ENCODE data around the gene CEP95.

The CEP95 gene

GRCh38 chr17:64533784-64534183 is 27.0 kb downstream of the CEP95 start:
- no peak for TF ChIP-seq EZH2phosphoT487 (IDR thresholded peaks at IDR 0.05; ENCODE audit: borderline replicate concordance)
- no peak for TF ChIP-seq CTCF (conservative IDR thresholded peaks at IDR 0.05; ENCODE audit: low read length)
- Histone ChIP-seq H3K4me1 (ENCODE audit: insufficient read depth, low read length, poor library complexity, severe bottlenecking) (no peaks in the 10 kb centered on the region), H3K4me3 (ENCODE audit: low read length, poor library complexity, severe bottlenecking) (no peak overlapping the region), H3K27me3 (ENCODE audit: insufficient read depth, low read length, poor library complexity, severe bottlenecking) (no peaks in the 10 kb centered on the region), H3K9me2 (replicated peaks; ENCODE audit: low read depth, low read length) (no peaks in the 10 kb centered on the region), H3K36me3 (ENCODE audit: insufficient read depth, low read length) (peaks cover 96% of the 10 kb centered on the region), H4K20me1 (ENCODE audit: insufficient read depth, low read length, poor library complexity, severe bottlenecking) (no peaks in the 10 kb centered on the region), H3K79me2 (ENCODE audit: insufficient read depth, low read length) (no peaks in the 10 kb centered on the region), H3F3A (ENCODE audit: low read depth) (no peaks in the 10 kb centered on the region; the same call in 1 of the 2 replicates), H2AFZ (ENCODE audit: low read length) (no peak overlapping the region), H3K9me3 (ENCODE audit: insufficient read depth, low read depth, low read length) (no peaks in the 10 kb centered on the region), H3K9ac (ENCODE audit: low read depth, low read length, poor library complexity, severe bottlenecking) (no peak overlapping the region), H3K4me2 (ENCODE audit: low read depth, low read length, poor library complexity, severe bottlenecking) (no peak overlapping the region)

- Histone ChIP-seq H3K9me2 (replicated peaks; ENCODE audit: low read depth, low read length) (no peaks in the 10 kb centered on the region), H3K9me3 (ENCODE audit: insufficient read depth, low read depth, low read length) (no peaks in the 10 kb centered on the region), H3F3A (ENCODE audit: low read depth) (no peaks in the 10 kb centered on the region; the same call in 1 of the 2 replicates), H3K4me3 (ENCODE audit: low read length, poor library complexity, severe bottlenecking) (no peak overlapping the region), H3K4me2 (ENCODE audit: low read depth, low read length, poor library complexity, severe bottlenecking) (no peak overlapping the region), H2AFZ (ENCODE audit: low read length) (no peak overlapping the region), H3K79me2 (ENCODE audit: insufficient read depth, low read length) (no peaks in the 10 kb centered on the region), H3K27me3 (ENCODE audit: insufficient read depth, low read length, poor library complexity, severe bottlenecking) (no peaks in the 10 kb centered on the region), H4K20me1 (ENCODE audit: insufficient read depth, low read length, poor library complexity, severe bottlenecking) (no peaks in the 10 kb centered on the region), H3K9ac (ENCODE audit: low read depth, low read length, poor library complexity, severe bottlenecking) (no peak overlapping the region), H3K36me3 (ENCODE audit: insufficient read depth, low read length) (peaks cover 93% of the 10 kb centered on the region), H3K4me1 (ENCODE audit: insufficient read depth, low read length, poor library complexity, severe bottlenecking) (no peaks in the 10 kb centered on the region)
- TF ChIP-seq CTCF (conservative IDR thresholded peaks at IDR 0.05; ENCODE audit: low read length) (peak; percentile 54), EZH2phosphoT487 (IDR thresholded peaks at IDR 0.05; ENCODE audit: borderline replicate concordance) (no peak)
These were observed 27.4 kb downstream of the CEP95 start for GRCh38 chr17:64534187-64534586.

GRCh38 chr17:64535357-64535756 is 28.6 kb downstream of the CEP95 start:
- Histone ChIP-seq H3F3A (ENCODE audit: low read depth) (no peaks in the 10 kb centered on the region; the same call in 1 of the 2 replicates), H3K4me1 (ENCODE audit: insufficient read depth, low read length, poor library complexity, severe bottlenecking) (no peaks in the 10 kb centered on the region), H3K9ac (ENCODE audit: low read depth, low read length, poor library complexity, severe bottlenecking) (no peak overlapping the region), H3K27me3 (ENCODE audit: insufficient read depth, low read length, poor library complexity, severe bottlenecking) (no peaks in the 10 kb centered on the region), H3K4me2 (ENCODE audit: low read depth, low read length, poor library complexity, severe bottlenecking) (no peak overlapping the region), H2AFZ (ENCODE audit: low read length) (no peak overlapping the region), H3K9me2 (replicated peaks; ENCODE audit: low read depth, low read length) (no peaks in the 10 kb centered on the region), H3K9me3 (ENCODE audit: insufficient read depth, low read depth, low read length) (no peaks in the 10 kb centered on the region), H3K36me3 (ENCODE audit: insufficient read depth, low read length) (peaks cover 81% of the 10 kb centered on the region), H3K79me2 (ENCODE audit: insufficient read depth, low read length) (no peaks in the 10 kb centered on the region), H4K20me1 (ENCODE audit: insufficient read depth, low read length, poor library complexity, severe bottlenecking) (no peaks in the 10 kb centered on the region), H3K4me3 (ENCODE audit: low read length, poor library complexity, severe bottlenecking) (no peak overlapping the region)
- no peak for TF ChIP-seq CTCF (conservative IDR thresholded peaks at IDR 0.05; ENCODE audit: low read length)
- no peak for TF ChIP-seq EZH2phosphoT487 (IDR thresholded peaks at IDR 0.05; ENCODE audit: borderline replicate concordance)

All from Loucy (cell line).